Activated CD4-positive, CD25-positive, alpha-beta regulatory T cell treated with anti-CD3 and anti-CD28 coated beads, Interleukin-2, amount 50 U/mL, for 24 hours (primary cell): ENCODE results near the gene NOS1AP.

Source experiments
- ATAC-seq, 2 donors: fragments of 150-1000 bp; cut with Tn5 transposase; one replicate each; pipeline ENCODE4 v1.10.0; 2021; ENCODE audit warnings: mild to moderate bottlenecking in 1 of 2, moderate library complexity in 1 of 2

NOS1AP gene

GRCh38 chr1:162372159-162373071, 302.9 kb downstream of the NOS1AP start:
- no peak for ATAC-seq

GRCh38 chr1:162373072-162373427, 303.6 kb downstream of the NOS1AP start:
- ATAC-seq: no peak

GRCh38 chr1:162373541-162374260, 304.2 kb downstream of the NOS1AP start:
- no peak for ATAC-seq

GRCh38 chr1:162374406-162374805, 304.9 kb downstream of the NOS1AP start:
- no peak for ATAC-seq

- ATAC-seq: no peak
These were observed 306.0 kb downstream of the NOS1AP start for GRCh38 chr1:162375463-162375862.

- no peak for ATAC-seq
These were observed 307.2 kb downstream of the NOS1AP start, which contains the start of gene SPATA46 for GRCh38 chr1:162376691-162377090. SPATA46 (minus strand) TSS chr1:162376854; CDS start chr1:162376790, 64 bp downstream.

- no peak for ATAC-seq
These were observed 310.8 kb downstream of the NOS1AP start for GRCh38 chr1:162380061-162380846.

GRCh38 chr1:162381383-162381782, 311.9 kb downstream of the NOS1AP start, which contains the start of gene C1orf226:
C1orf226 (plus strand) TSS chr1:162381728; CDS start chr1:162381902, 174 bp downstream.
- ATAC-seq: no peak

GRCh38 chr1:162381941-162382750, 312.7 kb downstream of the NOS1AP start:
- ATAC-seq: no peak

GRCh38 chr1:162383091-162383490, 313.6 kb downstream of the NOS1AP start:
- no peak for ATAC-seq

GRCh38 chr1:162383516-162383915, 314.0 kb downstream of the NOS1AP start:
- ATAC-seq: no peak

- no peak for ATAC-seq
These were observed 314.6 kb downstream of the NOS1AP start for GRCh38 chr1:162384116-162384515.

- no peak for ATAC-seq
These were observed 315.2 kb downstream of the NOS1AP start for GRCh38 chr1:162384601-162385279.

- no peak for ATAC-seq
These were observed 315.8 kb downstream of the NOS1AP start for GRCh38 chr1:162385280-162385623.

- no peak for ATAC-seq
These were observed 316.2 kb downstream of the NOS1AP start for GRCh38 chr1:162385702-162386101.

GRCh38 chr1:162386292-162387225, 317.1 kb downstream of the NOS1AP start:
- ATAC-seq: no peak

- ATAC-seq: no peak
These were observed 318.0 kb downstream of the NOS1AP start for GRCh38 chr1:162387226-162388082.

GRCh38 chr1:162388083-162388594, 318.6 kb downstream of the NOS1AP start:
- ATAC-seq: no peak

GRCh38 chr1:162388615-162389014, 319.1 kb downstream of the NOS1AP start:
- no peak for ATAC-seq
